Measurements from ENCODE around the gene ARHGAP31. TPM values are rescaled to one million over a fixed set of nuclear protein-coding genes. Genes with fewer than 3 reads are reported as not detected.

Gene ARHGAP31
- polyA plus RNA-seq, 3 donors = 4.7 to 9.8 (median 7.6) TPM

- Histone ChIP-seq H3K4me2 (replicated peaks; ENCODE audit: extremely low read depth, low read length, poor library complexity, severe bottlenecking) (peak overlapping the region; percentile 53), H3K27ac (ENCODE audit: low read depth in 1 of 2, low read length in 2 of 2) (peak overlapping the region; percentile 86 to 92), H2AFZ (ENCODE audit: insufficient read depth, low read depth, low read length, poor library complexity, severe bottlenecking) (peak overlapping the region; percentile 36), H3K4me1 (ENCODE audit: control insufficient read depth in 1 of 2, insufficient read depth in 2 of 2, low read length in 2 of 2) (peaks cover 45 to 71% of the 10 kb centered on the region in 2 donors), H3K9ac (ENCODE audit: insufficient read depth, low read length, poor library complexity, severe bottlenecking) (peak overlapping the region; percentile 65), H3K9me3 (replicated peaks in 1 of 2; ENCODE audit: control insufficient read depth in 1 of 2, insufficient read depth in 1 of 2, low read length in 2 of 2) (no peaks in the 10 kb centered on the region), H3K4me3 (replicated peaks in 1 of 3; ENCODE audit: low read depth in 2 of 3, low read length in 3 of 3) (peak overlapping the region in 1 of 3 experiments; percentile 47), H4K20me1 (ENCODE audit: insufficient read depth, low read length) (peaks cover 74% of the 10 kb centered on the region), H3K79me2 (ENCODE audit: insufficient read depth, low read length) (peaks cover 63% of the 10 kb centered on the region), H3K27me3 (ENCODE audit: control insufficient read depth in 2 of 2, insufficient read depth in 2 of 2, low read length in 2 of 2) (no peaks in the 10 kb centered on the region), H3K36me3 (replicated peaks in 1 of 2; ENCODE audit: control insufficient read depth in 1 of 2, insufficient read depth in 2 of 2, low read length in 2 of 2) (peaks cover 3 to 25% of the 10 kb centered on the region in 2 donors)
- Mint-ChIP-seq H3K36me3 (peaks cover 31 to 42% of the 10 kb centered on the region in 2 donors), H3K4me1 (peaks cover 73% of the 10 kb centered on the region), H3K4me3 (peak overlapping the region; percentile 66 to 78), H3K27me3 (ENCODE audit: low read depth in 3 of 3) (peaks cover 0 to 2% (median 0%) of the 10 kb centered on the region in 3 donors), H3K9me3 (no peaks in the 10 kb centered on the region), H3K27ac (peak overlapping the region; percentile 87 to 97 (median 93))
- peak; percentile 73 to 75 (median 74) for DNase-seq
- TF ChIP-seq CTCF (IDR thresholded peaks at IDR 0.05) = no peak
- WGBS (ENCODE audit: insufficient coverage) = 39% methylated on average over 3 of the region's 5 CpGs
- intact Hi-C loops (cut with micrococcal nuclease) = loop anchor here in 1 of 2 donors (5.0 kb wide), 1 partner anchor 51 kb away; no protein-coding TSS in a partner anchor
Observed at GRCh38 chr3:119300991-119301391, 6.8 kb downstream of the ARHGAP31 start.

DNA sequence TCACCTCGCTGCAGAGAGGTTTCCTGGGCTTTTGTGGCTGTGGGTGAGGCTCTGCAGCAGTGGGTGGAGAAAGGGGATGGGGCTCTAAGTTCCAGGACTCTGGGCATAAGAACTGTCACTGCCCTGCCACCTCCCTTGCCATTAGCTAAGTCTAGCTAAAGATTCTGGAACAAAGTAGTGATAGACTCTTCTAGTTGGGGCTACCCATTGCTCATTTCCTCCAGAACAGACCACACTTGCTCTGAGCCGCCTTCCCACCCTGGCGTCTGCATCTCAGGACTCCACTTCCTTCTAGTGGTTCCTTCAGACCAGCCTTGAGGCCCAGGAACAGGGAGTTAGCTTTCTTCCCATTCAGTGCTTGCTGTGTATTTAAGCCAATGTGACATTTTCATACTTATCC lies 7.5 kb downstream of the ARHGAP31 start:
- 17% methylated on average over 3 of the region's 3 CpGs for WGBS (ENCODE audit: insufficient coverage)
- Histone ChIP-seq H3K9ac (ENCODE audit: insufficient read depth, low read length, poor library complexity, severe bottlenecking) (peak overlapping the region; percentile 65), H2AFZ (ENCODE audit: insufficient read depth, low read depth, low read length, poor library complexity, severe bottlenecking) (no peak overlapping the region), H3K27me3 (ENCODE audit: control insufficient read depth in 2 of 2, insufficient read depth in 2 of 2, low read length in 2 of 2) (no peaks in the 10 kb centered on the region), H3K4me1 (ENCODE audit: control insufficient read depth in 1 of 2, insufficient read depth in 2 of 2, low read length in 2 of 2) (peaks cover 38 to 65% of the 10 kb centered on the region in 2 donors), H3K79me2 (ENCODE audit: insufficient read depth, low read length) (peaks cover 61% of the 10 kb centered on the region), H3K9me3 (replicated peaks in 1 of 2; ENCODE audit: control insufficient read depth in 1 of 2, insufficient read depth in 1 of 2, low read length in 2 of 2) (no peaks in the 10 kb centered on the region), H3K36me3 (replicated peaks in 1 of 2; ENCODE audit: control insufficient read depth in 1 of 2, insufficient read depth in 2 of 2, low read length in 2 of 2) (peaks cover 3 to 25% of the 10 kb centered on the region in 2 donors), H3K4me2 (replicated peaks; ENCODE audit: extremely low read depth, low read length, poor library complexity, severe bottlenecking) (peak overlapping the region; percentile 53), H3K4me3 (replicated peaks in 1 of 3; ENCODE audit: low read depth in 2 of 3, low read length in 3 of 3) (peak overlapping the region in 1 of 3 experiments; percentile 47), H4K20me1 (ENCODE audit: insufficient read depth, low read length) (peaks cover 68% of the 10 kb centered on the region), H3K27ac (ENCODE audit: low read depth in 1 of 2, low read length in 2 of 2) (peak overlapping the region; percentile 86 to 92)
- no peak for TF ChIP-seq CTCF (IDR thresholded peaks at IDR 0.05)
- peak; percentile 61 to 78 (median 67) for DNase-seq
- peaks cover 0 to 2% (median 0%) of the 10 kb centered on the region in 3 donors for H3K27me3 Mint-ChIP-seq (ENCODE audit: low read depth in 3 of 3)
- H3K4me3 Mint-ChIP-seq = peak overlapping the region; percentile 66 to 78
- peaks cover 34 to 47% of the 10 kb centered on the region in 2 donors for H3K36me3 Mint-ChIP-seq
- intact Hi-C loops (cut with micrococcal nuclease) = loop anchor here in 1 of 2 donors (5.0 kb wide), 1 partner anchor 51 kb away; no protein-coding TSS in a partner anchor
- peak overlapping the region; percentile 87 to 97 (median 93) for H3K27ac Mint-ChIP-seq
- no peaks in the 10 kb centered on the region for H3K9me3 Mint-ChIP-seq
- peaks cover 69% of the 10 kb centered on the region for H3K4me1 Mint-ChIP-seq
